Measurements from ENCODE around the gene TAGLN.
"Not testable (repeated sequence)": the region's sequence is repeated elsewhere in the genome, so short reads cannot be mapped to it uniquely, and the experiment has no call there.

Gene TAGLN

GRCh38 chr11:117197516-117198456 is 1.4 kb upstream of the TAGLN start:
- no peak for DNase-seq

DNA sequence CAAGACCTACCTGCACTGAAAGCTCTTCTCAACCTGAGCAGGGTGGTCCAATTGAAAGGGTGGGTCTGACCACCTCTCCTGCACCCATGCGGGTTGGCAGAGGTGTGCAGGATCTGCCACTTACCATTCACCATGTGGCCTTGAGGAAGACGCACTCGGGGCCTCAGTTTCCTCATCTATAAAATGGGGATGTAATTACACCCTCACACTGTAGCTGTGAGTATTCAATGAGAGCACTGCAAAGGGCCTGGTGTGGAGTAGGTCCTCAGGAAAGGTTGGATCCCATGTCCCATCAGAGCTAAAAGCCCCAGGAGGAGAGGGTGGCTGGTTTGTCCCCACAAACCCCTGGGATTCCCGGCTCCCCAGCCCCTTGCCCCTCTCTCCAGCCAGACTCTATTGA is 557 bp upstream of the TAGLN start:
- no peak for DNase-seq

DNA sequence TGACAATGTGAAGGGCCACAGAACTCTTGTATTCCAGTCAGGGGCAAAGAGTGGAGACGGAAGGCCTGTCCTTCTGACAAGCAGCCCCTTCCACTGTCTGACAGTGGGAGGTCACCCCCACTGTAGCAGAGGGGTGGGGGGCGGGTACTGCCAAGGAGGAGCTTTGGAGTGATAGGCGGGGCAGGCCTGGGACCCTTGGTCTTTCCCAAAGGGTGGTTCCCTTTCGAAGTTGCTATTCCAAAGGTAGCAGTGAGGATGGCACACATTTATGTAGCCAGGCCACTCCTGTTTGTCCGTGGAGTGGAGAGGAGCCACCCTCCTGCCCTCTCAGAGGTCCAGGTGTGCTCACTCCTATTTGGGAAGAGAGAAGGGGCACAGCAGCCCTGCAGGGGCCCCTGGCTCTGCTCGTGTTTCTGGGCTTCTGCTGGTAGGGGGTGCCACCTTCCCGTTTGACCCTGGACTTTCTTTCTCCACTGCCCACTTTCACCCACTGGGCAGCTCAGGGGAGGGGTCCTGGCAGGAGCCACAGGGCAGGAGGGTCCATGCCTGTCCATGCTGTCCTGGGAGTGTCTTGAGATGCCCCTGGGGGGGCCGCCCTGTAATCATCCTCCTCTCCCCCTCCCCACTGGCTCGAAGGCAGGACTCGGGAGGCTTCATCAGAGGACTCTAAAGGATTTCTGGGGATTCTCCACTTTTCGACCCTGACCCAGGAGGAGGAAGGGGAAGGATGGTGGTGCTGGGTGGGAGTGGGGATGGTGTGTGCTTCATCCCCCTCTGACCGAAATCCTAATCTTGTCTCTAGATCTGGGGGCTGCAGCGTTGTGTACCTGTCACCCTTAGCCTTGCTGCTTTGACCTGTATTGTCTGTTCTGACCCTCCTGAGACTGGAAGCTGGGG is 994 bp downstream of the TAGLN start:
- DNase-seq = no peak

- no peak for DNase-seq
Observed at GRCh38 chr11:117200813-117201657, 1.9 kb downstream of the TAGLN start.

- no peak for DNase-seq
Observed at GRCh38 chr11:117201658-117202305, 2.6 kb downstream of the TAGLN start.

GRCh38 chr11:117202386-117203068 is 3.4 kb downstream of the TAGLN start:
- no peak for DNase-seq

GRCh38 chr11:117203069-117203407 is 3.9 kb downstream of the TAGLN start:
- DNase-seq = no peak

DNA sequence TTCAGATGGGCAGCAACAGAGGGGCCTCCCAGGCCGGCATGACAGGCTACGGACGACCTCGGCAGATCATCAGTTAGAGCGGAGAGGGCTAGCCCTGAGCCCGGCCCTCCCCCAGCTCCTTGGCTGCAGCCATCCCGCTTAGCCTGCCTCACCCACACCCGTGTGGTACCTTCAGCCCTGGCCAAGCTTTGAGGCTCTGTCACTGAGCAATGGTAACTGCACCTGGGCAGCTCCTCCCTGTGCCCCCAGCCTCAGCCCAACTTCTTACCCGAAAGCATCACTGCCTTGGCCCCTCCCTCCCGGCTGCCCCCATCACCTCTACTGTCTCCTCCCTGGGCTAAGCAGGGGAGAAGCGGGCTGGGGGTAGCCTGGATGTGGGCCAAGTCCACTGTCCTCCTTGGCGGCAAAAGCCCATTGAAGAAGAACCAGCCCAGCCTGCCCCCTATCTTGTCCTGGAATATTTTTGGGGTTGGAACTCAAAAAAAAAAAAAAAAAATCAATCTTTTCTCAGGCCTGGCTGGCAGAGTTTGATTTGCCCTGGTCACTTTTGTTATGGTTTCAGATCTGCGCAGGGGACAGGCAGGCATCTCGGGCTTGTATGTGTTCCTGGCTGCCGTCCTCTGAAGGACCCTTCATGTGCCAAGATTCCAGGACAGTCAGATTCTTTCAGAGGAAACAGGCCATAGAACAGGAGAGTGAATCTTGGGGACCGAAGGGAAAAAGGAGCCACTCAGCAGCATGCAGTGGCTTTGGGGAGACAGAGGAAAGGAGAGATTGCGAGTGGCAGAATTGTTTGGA is 5.3 kb downstream of the TAGLN start:
- no peak for DNase-seq

DNA sequence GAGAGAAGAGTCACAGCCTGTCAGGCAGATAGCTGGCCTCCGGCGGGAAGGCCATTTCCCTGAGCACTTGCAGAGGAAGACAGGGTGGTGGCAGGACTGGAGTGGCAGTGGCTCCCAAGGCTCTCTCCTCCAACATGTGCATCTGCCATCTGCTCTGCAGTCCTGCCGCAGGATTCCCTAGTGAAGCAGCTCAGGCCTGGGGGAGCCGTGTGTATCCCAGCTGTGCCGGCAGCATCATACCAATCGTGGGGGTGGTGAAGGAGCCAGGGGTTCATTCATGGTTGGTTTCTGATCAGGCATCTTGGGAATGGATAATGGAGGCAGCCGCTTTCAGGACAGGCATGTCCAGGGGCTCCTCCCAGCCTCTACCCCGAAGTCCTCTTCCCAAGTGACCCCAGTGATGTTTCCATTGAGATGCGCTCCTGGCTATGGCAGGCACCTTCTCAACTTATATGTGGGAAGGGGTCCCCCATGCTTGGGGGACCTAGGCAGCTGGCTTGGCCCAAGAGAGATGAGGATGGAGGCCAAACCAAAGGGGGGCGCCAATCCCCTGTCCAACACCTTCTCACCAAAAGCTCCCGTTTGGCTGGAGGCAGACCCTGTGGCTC is 6.1 kb downstream of the TAGLN start:
- DNase-seq = no peak

GRCh38 chr11:117206111-117206510 is 6.9 kb downstream of the TAGLN start:
- DNase-seq = not testable (repeated sequence)

GRCh38 chr11:117206859-117207258 is 7.7 kb downstream of the TAGLN start:
- not testable (repeated sequence) for DNase-seq

- DNase-seq = not testable (repeated sequence)
Observed at GRCh38 chr11:117207481-117207880, 8.3 kb downstream of the TAGLN start.

DNA sequence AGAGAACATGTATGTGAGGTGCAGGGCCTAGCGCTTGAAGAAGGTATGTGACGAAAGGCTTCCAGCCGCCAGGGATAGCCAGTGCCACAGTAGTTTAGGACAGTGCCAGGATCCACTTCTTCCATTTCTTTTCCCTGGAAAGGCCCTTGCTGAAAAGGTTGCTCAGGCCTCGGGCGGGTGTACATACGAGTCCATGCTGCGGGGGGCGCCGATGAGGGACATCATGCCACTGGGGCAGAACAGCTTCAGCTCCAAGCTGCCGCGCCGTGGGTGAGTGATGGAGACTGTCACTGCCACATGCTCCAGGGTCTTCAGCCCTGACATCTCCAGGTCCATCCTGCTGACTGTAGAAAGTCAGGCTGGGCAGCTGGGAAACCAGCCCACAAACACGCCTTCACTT is 9.5 kb downstream of the TAGLN start:
- not testable (repeated sequence) for DNase-seq

GRCh38 chr11:117209351-117210125 is 10.4 kb downstream of the TAGLN start:
- not testable (repeated sequence) for DNase-seq

DNA sequence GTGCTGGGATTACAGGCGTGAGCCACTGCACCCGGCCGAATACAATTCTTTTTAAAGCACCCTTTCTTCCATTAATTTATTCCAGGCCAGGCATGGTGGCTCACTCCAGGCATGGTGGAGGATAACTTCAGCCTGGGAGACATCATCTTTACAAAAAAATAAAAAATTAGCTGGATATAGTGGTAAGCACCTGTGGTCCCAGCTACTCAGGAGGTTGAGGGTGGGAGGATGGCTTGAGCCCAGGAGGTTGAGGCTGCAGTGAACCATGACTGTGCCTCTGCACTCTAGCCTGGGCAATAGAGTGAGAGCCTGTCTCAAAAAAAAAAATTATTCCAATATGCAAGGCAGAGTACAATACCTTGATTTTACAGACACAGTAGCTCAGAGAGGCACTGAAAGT is 11.4 kb downstream of the TAGLN start:
- no peak for DNase-seq

- DNase-seq = no peak
Observed at GRCh38 chr11:117212697-117213355, 13.7 kb downstream of the TAGLN start.

GRCh38 chr11:117214404-117215110 is 15.4 kb downstream of the TAGLN start:
- DNase-seq = no peak

All from CD4-positive, alpha-beta T cell treated with Interleukin-6 for 4 hours (primary cell).